ENCODE measurements around the gene HILPDA.
A peak's percentile ranks its signal among the peaks of the same experiment; 100 is the strongest.

Gene HILPDA

GRCh38 chr7:128455543-128456254 is at the start of gene HILPDA:
HILPDA (plus strand) TSS chr7:128455878; CDS start chr7:128457269, 1,391 bp downstream.
- peak; percentile 91 for DNase-seq

GRCh38 chr7:128406314-128407232 is 49.1 kb upstream of the HILPDA start:
- no peak for DNase-seq

- no peak for DNase-seq
These were observed 48.5 kb upstream of the HILPDA start for GRCh38 chr7:128407233-128407589.

GRCh38 chr7:128407751-128408708 is 47.6 kb upstream of the HILPDA start:
- no peak for DNase-seq

GRCh38 chr7:128408709-128409595 is 46.7 kb upstream of the HILPDA start:
- no peak for DNase-seq

- peak; percentile 79 for DNase-seq
These were observed 45.9 kb upstream of the HILPDA start, which contains the start of gene IMPDH1 for GRCh38 chr7:128409596-128410450. IMPDH1 (minus strand) TSS chr7:128409982; CDS start chr7:128409901, 81 bp downstream.

GRCh38 chr7:128410451-128410753 is 45.3 kb upstream of the HILPDA start:
- DNase-seq, result no peak

- DNase-seq, result no peak
These were observed 40.4 kb upstream of the HILPDA start for GRCh38 chr7:128415217-128415785.

GRCh38 chr7:128417071-128417470 is 38.6 kb upstream of the HILPDA start:
- DNase-seq, result no peak

- DNase-seq, result no peak
These were observed 36.4 kb upstream of the HILPDA start for GRCh38 chr7:128419257-128419656.

- DNase-seq, result no peak
These were observed 34.9 kb upstream of the HILPDA start for GRCh38 chr7:128420773-128421172.

- no peak for DNase-seq
These were observed 34.3 kb upstream of the HILPDA start for GRCh38 chr7:128421384-128421783.

GRCh38 chr7:128422037-128422436 is 33.6 kb upstream of the HILPDA start:
- no peak for DNase-seq

GRCh38 chr7:128422842-128423241 is 32.8 kb upstream of the HILPDA start:
- peak; percentile 40 for DNase-seq

GRCh38 chr7:128424686-128425275 is 30.9 kb upstream of the HILPDA start:
- no peak for DNase-seq

- DNase-seq, result peak; percentile 68
These were observed 29.8 kb upstream of the HILPDA start for GRCh38 chr7:128425850-128426249.

- peak; percentile 14 for DNase-seq
These were observed 28.3 kb upstream of the HILPDA start for GRCh38 chr7:128427289-128427891.

- DNase-seq, result no peak
These were observed 25.5 kb upstream of the HILPDA start for GRCh38 chr7:128430207-128430606.

- no peak for DNase-seq
These were observed 24.5 kb upstream of the HILPDA start for GRCh38 chr7:128431221-128431620.

- no peak for DNase-seq
These were observed 23.9 kb upstream of the HILPDA start for GRCh38 chr7:128431754-128432153.
